GM23338 (cell line): ENCODE data around the gene ZBTB3. TPM values are rescaled to one million over a fixed set of nuclear protein-coding genes. Genes with fewer than 3 reads are reported as not detected.

Experiments
- ATAC-seq: fragments of 200-7000 bp; cut with Tn5 transposase; 3 replicates; pipeline ENCODE4 v1.9.1; 2020
- DNase-seq: peaks from one replicate; pipeline ENCODE4 v3.0.0-alpha.2; 2015; ENCODE audit warnings: low spot score
- H2AFZ ChIP-seq: fragments of 200-600 bp; sonication (generic); 2 replicates; pipeline ENCODE4 v1.8.0; 2016; ENCODE audit warnings: antibody characterized with exemption, mild to moderate bottlenecking, moderate library complexity
- H3F3A ChIP-seq: fragments of 200-600 bp; sonication (generic); replicated peaks from 2 replicates; pipeline ENCODE4 v1.8.0; 2017; ENCODE audit warnings: antibody characterized with exemption, mixed run types, low read depth
- H3K27ac ChIP-seq: fragments of 200-600 bp; sonication (generic); 2 replicates; pipeline ENCODE4 v1.6.1; 2016; ENCODE audit warnings: low read depth
- H3K27me3 ChIP-seq: fragments of 200-600 bp; sonication (generic); 2 replicates; pipeline ENCODE4 v1.8.0; 2016; ENCODE audit warnings: mild to moderate bottlenecking, mixed run types, moderate library complexity; ENCODE audit not compliant: insufficient read depth
- H3K36me3 ChIP-seq: fragments of 200-600 bp; sonication (generic); 2 replicates; pipeline ENCODE4 v1.8.0; 2016; ENCODE audit warnings: mild to moderate bottlenecking; ENCODE audit not compliant: insufficient read depth
- H3K4me1 ChIP-seq: fragments of 200-600 bp; sonication (generic); 2 replicates; pipeline ENCODE4 v1.8.0; 2016; ENCODE audit warnings: mild to moderate bottlenecking, moderate library complexity; ENCODE audit not compliant: insufficient read depth
- H3K4me2 ChIP-seq: fragments of 200-600 bp; sonication (generic); 2 replicates; pipeline ENCODE4 v1.7.1; 2017; ENCODE audit warnings: mixed run types
- H3K4me3 ChIP-seq: fragments of 200-600 bp; sonication (generic); 2 replicates; pipeline ENCODE4 v1.6.1; 2016; ENCODE audit warnings: mixed run types
- H3K79me2 ChIP-seq: fragments of 200-600 bp; sonication (generic); replicated peaks from 2 replicates; pipeline ENCODE4 v1.8.0; 2017; ENCODE audit warnings: mild to moderate bottlenecking; ENCODE audit not compliant: insufficient read depth
- H3K9me2 ChIP-seq: fragments of 200-600 bp; sonication (generic); 2 replicates; pipeline ENCODE4 v1.8.0; 2017; ENCODE audit not compliant: insufficient read depth
- H4K20me1 ChIP-seq: fragments of 200-600 bp; sonication (generic); replicated peaks from 2 replicates; pipeline ENCODE4 v1.8.0; 2017; ENCODE audit warnings: mild to moderate bottlenecking; ENCODE audit not compliant: insufficient read depth
- H3K27ac Mint-ChIP-seq: 2 replicates; pipeline ENCODE4 v1.8.0; 2020; ENCODE audit warnings: inconsistent platforms, mild to moderate bottlenecking, moderate library complexity, mixed read lengths
- H3K27me3 Mint-ChIP-seq: 3 replicates; pipeline ENCODE4 v1.8.0; 2022; ENCODE audit warnings: low read depth, mild to moderate bottlenecking, moderate library complexity, mixed read lengths, inconsistent platforms; ENCODE audit not compliant: insufficient read depth, poor library complexity
- H3K36me3 Mint-ChIP-seq: 3 replicates; pipeline ENCODE4 v1.8.0; 2021; ENCODE audit warnings: low read depth, mild to moderate bottlenecking, inconsistent platforms, moderate library complexity, mixed read lengths
- H3K4me1 Mint-ChIP-seq: 3 replicates; pipeline ENCODE4 v1.8.0; 2020; ENCODE audit warnings: mild to moderate bottlenecking, inconsistent platforms, mixed read lengths
- H3K4me3 Mint-ChIP-seq: 3 replicates; pipeline ENCODE4 v1.8.0; 2021; ENCODE audit warnings: moderate library complexity, mild to moderate bottlenecking, inconsistent platforms, mixed read lengths
- H3K9me3 Mint-ChIP-seq: 3 replicates; pipeline ENCODE4 v1.8.0; 2020; ENCODE audit warnings: moderate library complexity, mild to moderate bottlenecking, inconsistent platforms, mixed read lengths
- CREB1 ChIP-seq: fragments of 250-450 bp; sonication (Bioruptor Pico); IDR thresholded peaks from 2 replicates; pipeline ENCODE4 v1.5.0; 2020; ENCODE audit warnings: low read depth, mild to moderate bottlenecking, moderate library complexity
- EZH2 ChIP-seq: fragments of 200-600 bp; sonication (generic); IDR thresholded peaks from one replicate; pipeline ENCODE4 v1.8.0; 2017; ENCODE audit warnings: antibody characterized with exemption, mild to moderate bottlenecking, low read depth; ENCODE audit not compliant: unreplicated experiment
- EZH2phosphoT487 ChIP-seq: fragments of 200-600 bp; sonication (generic); IDR thresholded peaks from one replicate; pipeline ENCODE4 v1.8.1; 2018; ENCODE audit warnings: antibody characterized with exemption; ENCODE audit not compliant: unreplicated experiment
- JUNB ChIP-seq: IDR thresholded peaks from one replicate; pipeline ENCODE4 v1.6.1; 2016; ENCODE audit warnings: antibody characterized with exemption; ENCODE audit not compliant: unreplicated experiment
- NANOG ChIP-seq: IDR thresholded peaks from 2 replicates; pipeline ENCODE4 v1.6.1; 2016; ENCODE audit warnings: antibody characterized with exemption, borderline replicate concordance
- POLR2AphosphoS5 ChIP-seq: IDR thresholded peaks from 2 replicates; pipeline ENCODE4 v1.6.1; 2016; ENCODE audit warnings: antibody characterized with exemption, low read depth
- REST ChIP-seq: IDR thresholded peaks from one replicate; pipeline ENCODE4 v1.6.1; 2018; ENCODE audit warnings: antibody characterized with exemption; ENCODE audit not compliant: unreplicated experiment
- STAT1 ChIP-seq: IDR thresholded peaks from one replicate; pipeline ENCODE4 v1.6.1; 2016; ENCODE audit warnings: antibody characterized with exemption; ENCODE audit not compliant: unreplicated experiment
- ZNF114 ChIP-seq: fragments of 250-450 bp; sonication (Bioruptor Pico); IDR thresholded peaks from 2 replicates; pipeline ENCODE4 v1.5.0; 2020; ENCODE audit warnings: mild to moderate bottlenecking, moderate library complexity
- ZNF331 ChIP-seq: fragments of 250-450 bp; sonication (Bioruptor Pico); IDR thresholded peaks from 2 replicates; pipeline ENCODE4 v1.5.0; 2020; ENCODE audit warnings: low read depth, mild to moderate bottlenecking, moderate library complexity
- polyA plus RNA-seq: library from polyadenylated mRNA; unstranded; fragments of >200 nt; fragmentation: Nextera tagmentation; extraction: Ambion mirVana; gene quantifications from 2 replicates; pipeline ENCODE4 v1.2.1, GENCODE V29; 2016
- total RNA-seq: library from RNA; depleted of rRNA; stranded (reverse); fragments of >200 nt; shearing (Covaris generic); gene quantifications from 2 replicates; pipeline ENCODE4 v1.2.3, GENCODE V29; 2014
- TF ChIP-seq, protein P1 (sequence below): IDR thresholded peaks from 2 replicates; pipeline ENCODE4 v1.6.1; 2016; ENCODE audit warnings: antibody characterized with exemption
- TF ChIP-seq, protein P2 (sequence below), 2 experiments: fragments of 200-600 bp in 1 of 2; sonication (generic) in 1 of 2; conservative IDR thresholded peaks; 2 replicates each; pipeline versions ENCODE4 v1.5.1 to v1.6.1; 2016 to 2017; ENCODE audit warnings: antibody characterized with exemption in 2 of 2, low read depth in 2 of 2, mild to moderate bottlenecking in 2 of 2, moderate library complexity in 1 of 2
- TF ChIP-seq, protein P3 (sequence below): fragments of 250-450 bp; sonication (Bioruptor Pico); IDR thresholded peaks from 2 replicates; pipeline ENCODE4 v1.5.0; 2020; ENCODE audit warnings: mild to moderate bottlenecking, moderate library complexity

ZBTB3 gene
- total and polyA plus RNA-seq, 2 experiments from 2014 or later: 47.8 to 82.6 TPM

DNA sequence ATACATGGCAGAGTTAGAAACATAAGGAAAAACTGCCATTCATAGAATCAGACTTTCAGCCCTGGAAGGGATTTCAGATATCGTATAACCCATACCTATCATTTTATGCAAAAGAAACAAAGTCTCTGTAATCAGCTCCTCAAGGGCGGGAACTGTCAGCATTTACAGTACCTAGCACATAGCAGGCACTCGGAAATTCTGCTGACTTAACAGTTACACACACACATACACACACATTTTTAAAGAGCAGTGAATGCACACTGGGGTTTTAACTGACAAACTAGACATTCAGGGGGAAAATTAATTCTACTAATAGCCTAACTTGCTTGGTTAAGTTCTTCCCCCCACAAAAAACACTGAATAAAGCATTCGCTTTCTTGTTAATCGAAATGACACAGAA is 37.8 kb downstream of the ZBTB3 start:
- Histone ChIP-seq H4K20me1 (peaks cover 21% of the 10 kb centered on the region), H2AFZ (no peak overlapping the region), H3K4me2 (no peak overlapping the region), H3K27ac (no peak overlapping the region), H3K36me3 (peaks cover 82% of the 10 kb centered on the region), H3K27me3 (no peaks in the 10 kb centered on the region), H3F3A (peaks cover 64% of the 10 kb centered on the region), H3K79me2 (peaks cover 34% of the 10 kb centered on the region), H3K9me2 (no peaks in the 10 kb centered on the region), H3K4me3 (no peak overlapping the region), H3K4me1 (peaks cover 3% of the 10 kb centered on the region; the same call in 1 of the 2 replicates)
- ATAC-seq (no peak), DNase-seq (no peak)
- H3K9me3 Mint-ChIP-seq: no peaks in the 10 kb centered on the region
- TF ChIP-seq STAT1: no peak
- no peak for TF ChIP-seq POLR2AphosphoS5
- no peak for TF ChIP-seq ZNF331
- no peak for TF ChIP-seq ZNF114 (CRISPR knock-in tag)
- TF ChIP-seq, protein P1, sequence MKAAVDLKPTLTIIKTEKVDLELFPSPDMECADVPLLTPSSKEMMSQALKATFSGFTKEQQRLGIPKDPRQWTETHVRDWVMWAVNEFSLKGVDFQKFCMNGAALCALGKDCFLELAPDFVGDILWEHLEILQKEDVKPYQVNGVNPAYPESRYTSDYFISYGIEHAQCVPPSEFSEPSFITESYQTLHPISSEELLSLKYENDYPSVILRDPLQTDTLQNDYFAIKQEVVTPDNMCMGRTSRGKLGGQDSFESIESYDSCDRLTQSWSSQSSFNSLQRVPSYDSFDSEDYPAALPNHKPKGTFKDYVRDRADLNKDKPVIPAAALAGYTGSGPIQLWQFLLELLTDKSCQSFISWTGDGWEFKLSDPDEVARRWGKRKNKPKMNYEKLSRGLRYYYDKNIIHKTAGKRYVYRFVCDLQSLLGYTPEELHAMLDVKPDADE: no peak
- no peak for TF ChIP-seq EZH2phosphoT487
- no peak for TF ChIP-seq NANOG
- TF ChIP-seq, protein P2, sequence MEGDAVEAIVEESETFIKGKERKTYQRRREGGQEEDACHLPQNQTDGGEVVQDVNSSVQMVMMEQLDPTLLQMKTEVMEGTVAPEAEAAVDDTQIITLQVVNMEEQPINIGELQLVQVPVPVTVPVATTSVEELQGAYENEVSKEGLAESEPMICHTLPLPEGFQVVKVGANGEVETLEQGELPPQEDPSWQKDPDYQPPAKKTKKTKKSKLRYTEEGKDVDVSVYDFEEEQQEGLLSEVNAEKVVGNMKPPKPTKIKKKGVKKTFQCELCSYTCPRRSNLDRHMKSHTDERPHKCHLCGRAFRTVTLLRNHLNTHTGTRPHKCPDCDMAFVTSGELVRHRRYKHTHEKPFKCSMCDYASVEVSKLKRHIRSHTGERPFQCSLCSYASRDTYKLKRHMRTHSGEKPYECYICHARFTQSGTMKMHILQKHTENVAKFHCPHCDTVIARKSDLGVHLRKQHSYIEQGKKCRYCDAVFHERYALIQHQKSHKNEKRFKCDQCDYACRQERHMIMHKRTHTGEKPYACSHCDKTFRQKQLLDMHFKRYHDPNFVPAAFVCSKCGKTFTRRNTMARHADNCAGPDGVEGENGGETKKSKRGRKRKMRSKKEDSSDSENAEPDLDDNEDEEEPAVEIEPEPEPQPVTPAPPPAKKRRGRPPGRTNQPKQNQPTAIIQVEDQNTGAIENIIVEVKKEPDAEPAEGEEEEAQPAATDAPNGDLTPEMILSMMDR (conservative IDR thresholded peaks at IDR 0.05; ENCODE audit: low read depth in 2 of 2): no peak
- no peak for TF ChIP-seq EZH2
- TF ChIP-seq REST: no peak
- no peak for TF ChIP-seq JUNB
- TF ChIP-seq, protein P3, sequence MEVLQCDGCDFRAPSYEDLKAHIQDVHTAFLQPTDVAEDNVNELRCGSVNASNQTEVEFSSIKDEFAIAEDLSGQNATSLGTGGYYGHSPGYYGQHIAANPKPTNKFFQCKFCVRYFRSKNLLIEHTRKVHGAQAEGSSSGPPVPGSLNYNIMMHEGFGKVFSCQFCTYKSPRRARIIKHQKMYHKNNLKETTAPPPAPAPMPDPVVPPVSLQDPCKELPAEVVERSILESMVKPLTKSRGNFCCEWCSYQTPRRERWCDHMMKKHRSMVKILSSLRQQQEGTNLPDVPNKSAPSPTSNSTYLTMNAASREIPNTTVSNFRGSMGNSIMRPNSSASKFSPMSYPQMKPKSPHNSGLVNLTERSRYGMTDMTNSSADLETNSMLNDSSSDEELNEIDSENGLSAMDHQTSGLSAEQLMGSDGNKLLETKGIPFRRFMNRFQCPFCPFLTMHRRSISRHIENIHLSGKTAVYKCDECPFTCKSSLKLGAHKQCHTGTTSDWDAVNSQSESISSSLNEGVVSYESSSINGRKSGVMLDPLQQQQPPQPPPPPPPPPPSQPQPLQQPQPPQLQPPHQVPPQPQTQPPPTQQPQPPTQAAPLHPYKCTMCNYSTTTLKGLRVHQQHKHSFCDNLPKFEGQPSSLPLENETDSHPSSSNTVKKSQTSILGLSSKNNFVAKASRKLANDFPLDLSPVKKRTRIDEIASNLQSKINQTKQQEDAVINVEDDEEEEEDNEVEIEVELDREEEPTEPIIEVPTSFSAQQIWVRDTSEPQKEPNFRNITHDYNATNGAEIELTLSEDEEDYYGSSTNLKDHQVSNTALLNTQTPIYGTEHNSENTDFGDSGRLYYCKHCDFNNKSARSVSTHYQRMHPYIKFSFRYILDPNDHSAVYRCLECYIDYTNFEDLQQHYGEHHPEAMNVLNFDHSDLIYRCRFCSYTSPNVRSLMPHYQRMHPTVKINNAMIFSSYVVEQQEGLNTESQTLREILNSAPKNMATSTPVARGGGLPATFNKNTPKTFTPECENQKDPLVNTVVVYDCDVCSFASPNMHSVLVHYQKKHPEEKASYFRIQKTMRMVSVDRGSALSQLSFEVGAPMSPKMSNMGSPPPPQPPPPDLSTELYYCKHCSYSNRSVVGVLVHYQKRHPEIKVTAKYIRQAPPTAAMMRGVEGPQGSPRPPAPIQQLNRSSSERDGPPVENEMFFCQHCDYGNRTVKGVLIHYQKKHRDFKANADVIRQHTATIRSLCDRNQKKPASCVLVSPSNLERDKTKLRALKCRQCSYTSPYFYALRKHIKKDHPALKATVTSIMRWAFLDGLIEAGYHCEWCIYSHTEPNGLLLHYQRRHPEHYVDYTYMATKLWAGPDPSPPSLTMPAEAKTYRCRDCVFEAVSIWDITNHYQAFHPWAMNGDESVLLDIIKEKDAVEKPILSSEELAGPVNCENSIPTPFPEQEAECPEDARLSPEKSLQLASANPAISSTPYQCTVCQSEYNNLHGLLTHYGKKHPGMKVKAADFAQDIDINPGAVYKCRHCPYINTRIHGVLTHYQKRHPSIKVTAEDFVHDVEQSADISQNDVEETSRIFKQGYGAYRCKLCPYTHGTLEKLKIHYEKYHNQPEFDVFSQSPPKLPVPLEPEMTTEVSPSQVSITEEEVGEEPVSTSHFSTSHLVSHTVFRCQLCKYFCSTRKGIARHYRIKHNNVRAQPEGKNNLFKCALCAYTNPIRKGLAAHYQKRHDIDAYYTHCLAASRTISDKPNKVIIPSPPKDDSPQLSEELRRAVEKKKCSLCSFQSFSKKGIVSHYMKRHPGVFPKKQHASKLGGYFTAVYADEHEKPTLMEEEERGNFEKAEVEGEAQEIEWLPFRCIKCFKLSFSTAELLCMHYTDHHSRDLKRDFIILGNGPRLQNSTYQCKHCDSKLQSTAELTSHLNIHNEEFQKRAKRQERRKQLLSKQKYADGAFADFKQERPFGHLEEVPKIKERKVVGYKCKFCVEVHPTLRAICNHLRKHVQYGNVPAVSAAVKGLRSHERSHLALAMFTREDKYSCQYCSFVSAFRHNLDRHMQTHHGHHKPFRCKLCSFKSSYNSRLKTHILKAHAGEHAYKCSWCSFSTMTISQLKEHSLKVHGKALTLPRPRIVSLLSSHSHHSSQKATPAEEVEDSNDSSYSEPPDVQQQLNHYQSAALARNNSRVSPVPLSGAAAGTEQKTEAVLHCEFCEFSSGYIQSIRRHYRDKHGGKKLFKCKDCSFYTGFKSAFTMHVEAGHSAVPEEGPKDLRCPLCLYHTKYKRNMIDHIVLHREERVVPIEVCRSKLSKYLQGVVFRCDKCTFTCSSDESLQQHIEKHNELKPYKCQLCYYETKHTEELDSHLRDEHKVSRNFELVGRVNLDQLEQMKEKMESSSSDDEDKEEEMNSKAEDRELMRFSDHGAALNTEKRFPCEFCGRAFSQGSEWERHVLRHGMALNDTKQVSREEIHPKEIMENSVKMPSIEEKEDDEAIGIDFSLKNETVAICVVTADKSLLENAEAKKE (CRISPR knock-in tag): no peak
- no peak for TF ChIP-seq CREB1 (CRISPR knock-in tag)
- peaks cover 47% of the 10 kb centered on the region for H3K4me1 Mint-ChIP-seq
- H3K36me3 Mint-ChIP-seq: peaks cover 95% of the 10 kb centered on the region
- no peak overlapping the region; the same call in 2 of the 3 replicates for H3K4me3 Mint-ChIP-seq
- H3K27me3 Mint-ChIP-seq: no peaks in the 10 kb centered on the region
- H3K27ac Mint-ChIP-seq: peak overlapping the region; percentile 24; the same call in 1 of the 2 replicates
